HCT116 (cell line): ENCODE results near the gene COL9A3.

ENCODE experiments used
- JUND ChIP-seq: IDR thresholded peaks from 2 replicates; pipeline ENCODE4 v1.6.1; 2012
- POLR2A ChIP-seq: IDR thresholded peaks from 2 replicates; pipeline ENCODE4 v1.7.0; 2011; ENCODE audit warnings: borderline replicate concordance; ENCODE audit not compliant: insufficient read depth, insufficient read length; ENCODE audit errors: extremely low read depth
- REST ChIP-seq: IDR thresholded peaks from 2 replicates; pipeline ENCODE4 v1.6.1; 2012; ENCODE audit warnings: low read depth
- SRF ChIP-seq: IDR thresholded peaks from 2 replicates; pipeline ENCODE4 v1.6.1; 2012; ENCODE audit warnings: low read depth
- TF ChIP-seq, protein P1 (sequence below), 3 experiments: fragments of 200-600 bp in 1 of 3; sonication (generic) in 1 of 3; IDR thresholded peaks in 2 of 3; conservative IDR thresholded peaks in 1 of 3; 2 replicates each; pipeline ENCODE4 v1.5.1; 2012 to 2017; ENCODE audit warnings: low read depth in 2 of 3, low read length in 2 of 3, antibody characterized with exemption in 1 of 3, borderline replicate concordance in 1 of 3, control low read depth in 1 of 3, mild to moderate bottlenecking in 1 of 3, mixed read lengths in 1 of 3, mixed run types in 1 of 3, moderate library complexity in 1 of 3; ENCODE audit not compliant: insufficient read depth in 1 of 3

- TF ChIP-seq REST, result no peak
- no peak for TF ChIP-seq POLR2A
- no peak for TF ChIP-seq JUND
- no peak for TF ChIP-seq SRF
- TF ChIP-seq, protein P1, sequence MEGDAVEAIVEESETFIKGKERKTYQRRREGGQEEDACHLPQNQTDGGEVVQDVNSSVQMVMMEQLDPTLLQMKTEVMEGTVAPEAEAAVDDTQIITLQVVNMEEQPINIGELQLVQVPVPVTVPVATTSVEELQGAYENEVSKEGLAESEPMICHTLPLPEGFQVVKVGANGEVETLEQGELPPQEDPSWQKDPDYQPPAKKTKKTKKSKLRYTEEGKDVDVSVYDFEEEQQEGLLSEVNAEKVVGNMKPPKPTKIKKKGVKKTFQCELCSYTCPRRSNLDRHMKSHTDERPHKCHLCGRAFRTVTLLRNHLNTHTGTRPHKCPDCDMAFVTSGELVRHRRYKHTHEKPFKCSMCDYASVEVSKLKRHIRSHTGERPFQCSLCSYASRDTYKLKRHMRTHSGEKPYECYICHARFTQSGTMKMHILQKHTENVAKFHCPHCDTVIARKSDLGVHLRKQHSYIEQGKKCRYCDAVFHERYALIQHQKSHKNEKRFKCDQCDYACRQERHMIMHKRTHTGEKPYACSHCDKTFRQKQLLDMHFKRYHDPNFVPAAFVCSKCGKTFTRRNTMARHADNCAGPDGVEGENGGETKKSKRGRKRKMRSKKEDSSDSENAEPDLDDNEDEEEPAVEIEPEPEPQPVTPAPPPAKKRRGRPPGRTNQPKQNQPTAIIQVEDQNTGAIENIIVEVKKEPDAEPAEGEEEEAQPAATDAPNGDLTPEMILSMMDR (IDR thresholded peaks at IDR 0.05 in 2 of 3, conservative IDR thresholded peaks at IDR 0.05 in 1 of 3; ENCODE audit: borderline replicate concordance in 1 of 3, insufficient read depth in 1 of 3, low read depth in 2 of 3, low read length in 2 of 3), result no peak
Measured at GRCh38 chr20:62888910-62889309, 72.1 kb downstream of the COL9A3 start.
